OCI-LY3 (cell line): ENCODE data around the gene PLCB1.
A peak's percentile ranks its signal among the peaks of the same experiment; 100 is the strongest.
"Not testable (repeated sequence)": the region's sequence is repeated elsewhere in the genome, so short reads cannot be mapped to it uniquely, and the experiment has no call there.

Source experiments
- H2AFZ ChIP-seq: fragments of 200-600, 300-600 bp; shearing (Covaris generic); 2 replicates; pipeline ENCODE4 v1.6.0; 2014; ENCODE audit warnings: antibody characterized with exemption, low read depth, low read length
- H3K27ac ChIP-seq: fragments of 200-600, 300-600 bp; sonication (generic); 2 replicates; pipeline ENCODE4 v1.5.1; 2014; ENCODE audit warnings: mild to moderate bottlenecking, low read length, moderate library complexity, mixed read lengths
- H3K27me3 ChIP-seq: fragments of 200-600, 300-600 bp; sonication (generic); 2 replicates; pipeline ENCODE4 v1.6.1; 2014; ENCODE audit warnings: low read depth, low read length, mixed read lengths
- H3K36me3 ChIP-seq: fragments of 200-600, 300-600 bp; sonication (generic); replicated peaks from 2 replicates; pipeline ENCODE3; 2014; ENCODE audit warnings: low read depth, low read length, mixed read lengths
- H3K4me1 ChIP-seq: fragments of 300-600, 200-600 bp; sonication (generic); 2 replicates; pipeline ENCODE4 v1.6.1; 2014; ENCODE audit warnings: low read length, mixed read lengths
- H3K4me2 ChIP-seq: fragments of 200-600, 300-600 bp; sonication (generic); 2 replicates; pipeline ENCODE4 v1.6.1; 2014; ENCODE audit warnings: low read length, mixed read lengths
- H3K4me3 ChIP-seq: fragments of 300-600, 200-600 bp; sonication (generic); 2 replicates; pipeline ENCODE4 v1.5.1; 2014; ENCODE audit warnings: antibody characterized with exemption, mild to moderate bottlenecking, low read length, moderate library complexity
- H3K79me2 ChIP-seq: fragments of 300-600, 200-600 bp; shearing (Covaris generic); 2 replicates; pipeline ENCODE4 v1.6.1; 2014; ENCODE audit warnings: mild to moderate bottlenecking, low read length, mixed read lengths
- H3K9ac ChIP-seq: fragments of 300-600, 200-600 bp; shearing (Covaris generic); 2 replicates; pipeline ENCODE4 v1.6.0; 2014; ENCODE audit warnings: mild to moderate bottlenecking, low read length, moderate library complexity
- H3K9me3 ChIP-seq: fragments of 200-600, 300-600 bp; shearing (Covaris generic); 2 replicates; pipeline ENCODE4 v1.6.1; 2014; ENCODE audit warnings: low read length, mixed read lengths; ENCODE audit not compliant: insufficient read depth
- H4K20me1 ChIP-seq: fragments of 200-600, 300-600 bp; sonication (generic); 2 replicates; pipeline ENCODE4 v1.6.1; 2016; ENCODE audit warnings: low read length, mixed read lengths; ENCODE audit not compliant: insufficient read depth
- CTCF ChIP-seq: fragments of 200-600, 300-600 bp; sonication (generic); IDR thresholded peaks from 2 replicates; pipeline ENCODE4 v1.5.1; 2014; ENCODE audit warnings: antibody characterized with exemption, low read length, low read depth
- EZH2phosphoT487 ChIP-seq: fragments of 200-600 bp; shearing (Covaris generic); IDR thresholded peaks from 2 replicates; pipeline ENCODE4 v1.6.1; 2018; ENCODE audit warnings: antibody characterized with exemption, mixed run types, low read depth

Gene PLCB1

GRCh38 chr20:8849990-8850389 is 717.9 kb downstream of the PLCB1 start:
- Histone ChIP-seq H3K9ac (no peak overlapping the region), H4K20me1 (no peaks in the 10 kb centered on the region), H3K4me3 (no peak overlapping the region), H3K4me1 (no peaks in the 10 kb centered on the region), H3K36me3 (no peaks in the 10 kb centered on the region), H3K27me3 (peaks cover 10% of the 10 kb centered on the region), H3K4me2 (no peak overlapping the region), H3K9me3 (no peaks in the 10 kb centered on the region), H2AFZ (no peak overlapping the region), H3K27ac (no peak overlapping the region), H3K79me2 (no peaks in the 10 kb centered on the region)
- no peak for TF ChIP-seq CTCF
- no peak for TF ChIP-seq EZH2phosphoT487

GRCh38 chr20:8851446-8851845 is 719.4 kb downstream of the PLCB1 start:
- Histone ChIP-seq H3K79me2 (no peaks in the 10 kb centered on the region), H3K27me3 (peaks cover 10% of the 10 kb centered on the region), H3K36me3 (no peaks in the 10 kb centered on the region), H3K4me2 (no peak overlapping the region), H2AFZ (no peak overlapping the region), H3K4me3 (no peak overlapping the region), H3K9ac (no peak overlapping the region), H3K9me3 (no peaks in the 10 kb centered on the region), H3K4me1 (no peaks in the 10 kb centered on the region), H3K27ac (no peak overlapping the region), H4K20me1 (no peaks in the 10 kb centered on the region)
- TF ChIP-seq EZH2phosphoT487 = no peak
- no peak for TF ChIP-seq CTCF

- H3K4me3 ChIP-seq, H3K79me2 ChIP-seq, H3K36me3 ChIP-seq, H3K9ac ChIP-seq, H3K27ac ChIP-seq, H3K4me2 ChIP-seq, H3K4me1 ChIP-seq, H2AFZ ChIP-seq, H3K9me3 ChIP-seq, H4K20me1 ChIP-seq: not testable (repeated sequence)
- peaks cover 10% of the 10 kb centered on the region for H3K27me3 ChIP-seq
These were observed 719.9 kb downstream of the PLCB1 start for GRCh38 chr20:8851919-8852318.

GRCh38 chr20:8853211-8853610 is 721.1 kb downstream of the PLCB1 start:
- not testable (repeated sequence) for H3K9ac ChIP-seq, H3K36me3 ChIP-seq
- H3K27me3 ChIP-seq = peaks cover 10% of the 10 kb centered on the region

GRCh38 chr20:8853805-8854338 is 721.8 kb downstream of the PLCB1 start:
- no peaks in the 10 kb centered on the region for H3K4me1 ChIP-seq
- no peaks in the 10 kb centered on the region for H3K36me3 ChIP-seq
- no peak overlapping the region for H3K9ac ChIP-seq
- TF ChIP-seq CTCF (peak; percentile 87), EZH2phosphoT487 (no peak)
- no peak overlapping the region for H2AFZ ChIP-seq
- H3K79me2 ChIP-seq = no peaks in the 10 kb centered on the region
- H3K27ac ChIP-seq = no peak overlapping the region
- peaks cover 10% of the 10 kb centered on the region for H3K27me3 ChIP-seq
- no peak overlapping the region for H3K4me3 ChIP-seq
- H3K4me2 ChIP-seq = no peak overlapping the region
- H3K9me3 ChIP-seq = no peaks in the 10 kb centered on the region
- no peaks in the 10 kb centered on the region for H4K20me1 ChIP-seq

More at GRCh38 chr20:8853211-8853610, 721.1 kb downstream of the PLCB1 start:
- H3K4me2 ChIP-seq, H3K79me2 ChIP-seq, H3K4me1 ChIP-seq, H3K4me3 ChIP-seq, H3K9me3 ChIP-seq, H3K27ac ChIP-seq, H4K20me1 ChIP-seq, H2AFZ ChIP-seq: not testable (repeated sequence)
